Keratinocyte (primary cell): Measurements from ENCODE around the gene CNR1. TPM values are rescaled to one million over a fixed set of nuclear protein-coding genes. Genes with fewer than 3 reads are reported as not detected.

Experiments used
- DNase-seq: peaks from one replicate; pipeline ENCODE4 v3.0.0-alpha.2; 2011; ENCODE audit warnings: low read depth, missing footprints, low spot score
- FAIRE-seq: peaks from 2 replicates; lab custom pipeline; 2011; peaks lifted over from hg19 to GRCh38; lab: Jason Lieb, UNC
- H2AFZ ChIP-seq: 2 replicates; pipeline ENCODE4 v1.6.0; 2012; ENCODE audit warnings: low read length, control low read depth, inconsistent platforms; ENCODE audit not compliant: control insufficient read depth
- H3K27ac ChIP-seq: 2 replicates; pipeline ENCODE4 v1.5.1; 2011; ENCODE audit warnings: low read length; ENCODE audit not compliant: control insufficient read depth, insufficient read depth
- H3K27me3 ChIP-seq: 3 replicates; pipeline ENCODE4 v1.6.0; 2011; ENCODE audit warnings: low read length; ENCODE audit not compliant: control insufficient read depth, insufficient read depth; ENCODE audit errors: extremely low read depth
- H3K36me3 ChIP-seq, 2 experiments: 2 replicates in 1 of 2; 3 replicates in 1 of 2; pipeline ENCODE4 v1.5.1; 2011; ENCODE audit warnings: low read length in 2 of 2, mild to moderate bottlenecking in 1 of 2; ENCODE audit not compliant: control insufficient read depth in 2 of 2, insufficient read depth in 2 of 2; ENCODE audit errors: extremely low read depth in 1 of 2
- H3K4me1 ChIP-seq: 3 replicates; pipeline ENCODE4 v1.5.1; 2011; ENCODE audit warnings: low read length; ENCODE audit not compliant: control insufficient read depth, insufficient read depth; ENCODE audit errors: extremely low read depth
- H3K4me2 ChIP-seq: 3 replicates; pipeline ENCODE4 v1.6.0; 2011; ENCODE audit warnings: low read depth, low read length; ENCODE audit not compliant: control insufficient read depth, insufficient read depth; ENCODE audit errors: extremely low read depth
- H3K4me3 ChIP-seq, 3 experiments: fragments of 200-600 bp in 1 of 3; sonication (generic) in 1 of 3; 2 replicates in 2 of 3; 3 replicates in 1 of 3; pipeline ENCODE4 v1.5.1; 2011 to 2016; ENCODE audit warnings: low read length in 3 of 3, mild to moderate bottlenecking in 3 of 3, control low read depth in 2 of 3, inconsistent platforms in 1 of 3, low read depth in 1 of 3, mixed read lengths in 1 of 3, mixed run types in 1 of 3, moderate library complexity in 1 of 3; ENCODE audit not compliant: control insufficient read depth in 2 of 3, insufficient read depth in 2 of 3; ENCODE audit errors: extremely low read depth in 1 of 3
- H3K79me2 ChIP-seq: 2 replicates; pipeline ENCODE4 v1.6.0; 2012; ENCODE audit warnings: low read length; ENCODE audit not compliant: control insufficient read depth, insufficient read depth
- H3K9ac ChIP-seq: 3 replicates; pipeline ENCODE4 v1.6.0; 2011; ENCODE audit warnings: low read length; ENCODE audit not compliant: control insufficient read depth, insufficient read depth; ENCODE audit errors: extremely low read depth
- H3K9me1 ChIP-seq: 3 replicates; pipeline ENCODE4 v1.6.0; 2011; ENCODE audit warnings: low read length; ENCODE audit not compliant: control insufficient read depth, insufficient read depth; ENCODE audit errors: extremely low read depth
- H3K9me3 ChIP-seq: 2 replicates; pipeline ENCODE4 v1.5.1; 2012; ENCODE audit warnings: low read depth, low read length; ENCODE audit not compliant: control insufficient read depth
- H4K20me1 ChIP-seq: 3 replicates; pipeline ENCODE4 v1.6.0; 2011; ENCODE audit warnings: low read length; ENCODE audit not compliant: control insufficient read depth, insufficient read depth; ENCODE audit errors: extremely low read depth
- EZH2 ChIP-seq: IDR thresholded peaks from one replicate; pipeline ENCODE4 v1.6.1; 2012; ENCODE audit warnings: inconsistent platforms, mild to moderate bottlenecking, low read length, moderate library complexity
- dilution Hi-C: fragments of 300-500 bp; cut with MboI; formaldehyde crosslinking; loops from one replicate; pipeline ENCODE4 v1.7.0; 2020; ENCODE audit warnings: low sequenced_read_pairs; ENCODE audit not compliant: extremely low pct_ligation_motif_present
- polyA plus RNA-seq, 5 experiments: library from polyadenylated mRNA; depleted of rRNA in 3 of 5; stranded (reverse) in 3 of 5; stranded (forward) in 1 of 5; unstranded in 1 of 5; fragments of >200 nt; gene quantifications; 1 replicate in 1 of 5; 2 replicates in 3 of 5; 3 replicates in 1 of 5; pipeline versions ENCODE4 v1.2.1 to v1.2.3, GENCODE V29; 2011 to 2012; ENCODE audit warnings: missing spikeins in 2 of 5, low read depth in 1 of 5, low replicate concordance in 1 of 5
- TF ChIP-seq, protein P1 (sequence below), 3 experiments: IDR thresholded peaks in 1 of 3; conservative IDR thresholded peaks in 1 of 3; optimal IDR thresholded peaks in 1 of 3; 2 replicates in 2 of 3; 3 replicates in 1 of 3; pipeline versions ENCODE3 to v1.5.1; 2011; ENCODE audit warnings: low read length in 3 of 3, mild to moderate bottlenecking in 3 of 3, moderate library complexity in 2 of 3, control low read depth in 1 of 3, inconsistent platforms in 1 of 3; ENCODE audit not compliant: insufficient read depth in 2 of 3; ENCODE audit errors: extremely low read depth in 1 of 3

The CNR1 gene
- polyA plus RNA-seq, 1 donor (not counting 4 experiments of a cell fraction or from before 2014, with no cell fraction given), result not detected

DNA sequence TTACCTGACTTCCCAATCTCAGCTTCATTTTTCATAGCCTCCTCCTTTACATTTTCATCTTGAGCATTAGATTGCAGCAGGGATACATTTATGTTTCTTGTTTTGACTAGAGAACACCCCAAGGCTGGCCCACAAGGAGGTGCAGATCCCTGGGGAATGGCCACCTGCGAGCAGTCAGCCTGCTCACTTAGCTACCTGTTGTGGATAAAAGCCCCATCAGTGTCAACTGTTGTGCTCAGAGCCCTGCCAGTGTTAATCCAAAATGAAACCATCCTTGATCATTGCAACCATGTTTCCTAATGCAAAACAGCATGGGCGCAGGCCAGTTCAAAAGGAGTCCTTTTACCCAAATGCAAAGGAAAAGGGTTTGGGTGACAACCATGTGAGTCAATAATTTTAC, 50.8 kb downstream of the CNR1 start:
- FAIRE-seq, result no peak
- no peaks in the 10 kb centered on the region for H3K4me1 ChIP-seq

GRCh38 chr6:88114838-88115237, 51.3 kb downstream of the CNR1 start:
- DNase-seq (no peak), FAIRE-seq (no peak)
- TF ChIP-seq EZH2, result no peak
- TF ChIP-seq, protein P1, sequence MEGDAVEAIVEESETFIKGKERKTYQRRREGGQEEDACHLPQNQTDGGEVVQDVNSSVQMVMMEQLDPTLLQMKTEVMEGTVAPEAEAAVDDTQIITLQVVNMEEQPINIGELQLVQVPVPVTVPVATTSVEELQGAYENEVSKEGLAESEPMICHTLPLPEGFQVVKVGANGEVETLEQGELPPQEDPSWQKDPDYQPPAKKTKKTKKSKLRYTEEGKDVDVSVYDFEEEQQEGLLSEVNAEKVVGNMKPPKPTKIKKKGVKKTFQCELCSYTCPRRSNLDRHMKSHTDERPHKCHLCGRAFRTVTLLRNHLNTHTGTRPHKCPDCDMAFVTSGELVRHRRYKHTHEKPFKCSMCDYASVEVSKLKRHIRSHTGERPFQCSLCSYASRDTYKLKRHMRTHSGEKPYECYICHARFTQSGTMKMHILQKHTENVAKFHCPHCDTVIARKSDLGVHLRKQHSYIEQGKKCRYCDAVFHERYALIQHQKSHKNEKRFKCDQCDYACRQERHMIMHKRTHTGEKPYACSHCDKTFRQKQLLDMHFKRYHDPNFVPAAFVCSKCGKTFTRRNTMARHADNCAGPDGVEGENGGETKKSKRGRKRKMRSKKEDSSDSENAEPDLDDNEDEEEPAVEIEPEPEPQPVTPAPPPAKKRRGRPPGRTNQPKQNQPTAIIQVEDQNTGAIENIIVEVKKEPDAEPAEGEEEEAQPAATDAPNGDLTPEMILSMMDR (optimal IDR thresholded peaks at IDR 0.05 in 1 of 3, IDR thresholded peaks at IDR 0.05 in 1 of 3, conservative IDR thresholded peaks at IDR 0.05 in 1 of 3; ENCODE audit: extremely low read depth in 1 of 3, insufficient read depth in 2 of 3, low read length in 3 of 3), result no peak
- Histone ChIP-seq H4K20me1 (no peaks in the 10 kb centered on the region), H3K9me1 (no peaks in the 10 kb centered on the region), H3K4me2 (no peak overlapping the region), H3K79me2 (no peaks in the 10 kb centered on the region), H2AFZ (no peak overlapping the region), H3K36me3 (no peaks in the 10 kb centered on the region), H3K27me3 (no peaks in the 10 kb centered on the region), H3K27ac (no peak overlapping the region), H3K9ac (no peak overlapping the region), H3K4me3 (no peak overlapping the region), H3K4me1 (no peaks in the 10 kb centered on the region), H3K9me3 (no peaks in the 10 kb centered on the region)
- dilution Hi-C loops, result no loop called here

More for the DNA sequence above, 50.8 kb downstream of the CNR1 start:
- dilution Hi-C loops, result no loop called here
- no peak overlapping the region for H3K9ac ChIP-seq
- no peak for TF ChIP-seq EZH2
- TF ChIP-seq, protein P1 (optimal IDR thresholded peaks at IDR 0.05 in 1 of 3, IDR thresholded peaks at IDR 0.05 in 1 of 3, conservative IDR thresholded peaks at IDR 0.05 in 1 of 3; ENCODE audit: extremely low read depth in 1 of 3, insufficient read depth in 2 of 3, low read length in 3 of 3), result no peak
- H4K20me1 ChIP-seq, result no peaks in the 10 kb centered on the region
- H2AFZ ChIP-seq, result no peak overlapping the region
- no peaks in the 10 kb centered on the region for H3K9me1 ChIP-seq
- no peak for DNase-seq
- no peak overlapping the region for H3K4me3 ChIP-seq
- no peaks in the 10 kb centered on the region for H3K27me3 ChIP-seq
- H3K27ac ChIP-seq, result no peak overlapping the region
- H3K9me3 ChIP-seq, result no peaks in the 10 kb centered on the region
- no peaks in the 10 kb centered on the region for H3K36me3 ChIP-seq
- H3K4me2 ChIP-seq, result no peak overlapping the region
- no peaks in the 10 kb centered on the region for H3K79me2 ChIP-seq
